Liver (tissue), 3 donors: ENCODE measurements around the gene FBXW5.

Experiments used
- EGR1 ChIP-seq, 2 donors: IDR thresholded peaks; 2 replicates each; pipeline ENCODE4 v1.6.1; 2016 to 2018; ENCODE audit warnings: antibody characterized with exemption in 2 of 2, low read depth in 2 of 2
- GABPA ChIP-seq, 2 donors: IDR thresholded peaks in 1 of 2; conservative IDR thresholded peaks in 1 of 2; 2 replicates each; pipeline ENCODE4 v1.6.1; 2016; ENCODE audit warnings: antibody characterized with exemption in 2 of 2, mild to moderate bottlenecking in 1 of 2, moderate library complexity in 1 of 2
- JUND ChIP-seq, 2 donors: IDR thresholded peaks; 2 replicates each; pipeline ENCODE4 v1.6.1; 2016; ENCODE audit warnings: antibody characterized with exemption in 2 of 2
- MAX ChIP-seq: IDR thresholded peaks from 2 replicates; pipeline ENCODE4 v1.6.1; 2016; ENCODE audit warnings: antibody characterized with exemption
- NR2F2 ChIP-seq: IDR thresholded peaks from 2 replicates; pipeline ENCODE4 v1.6.1; 2016; ENCODE audit warnings: antibody characterized with exemption
- REST ChIP-seq: IDR thresholded peaks from 2 replicates; pipeline ENCODE4 v1.6.1; 2016; ENCODE audit warnings: antibody characterized with exemption, mild to moderate bottlenecking
- RXRA ChIP-seq, 2 donors: IDR thresholded peaks; 2 replicates each; pipeline ENCODE4 v1.6.1; 2017 to 2018; ENCODE audit warnings: antibody characterized with exemption in 2 of 2, mild to moderate bottlenecking in 1 of 2
- SP1 ChIP-seq: IDR thresholded peaks from 2 replicates; pipeline ENCODE4 v1.6.1; 2018; ENCODE audit warnings: antibody characterized with exemption, mild to moderate bottlenecking
- TAF1 ChIP-seq: conservative IDR thresholded peaks from 2 replicates; pipeline ENCODE4 v1.6.1; 2016; ENCODE audit warnings: antibody characterized with exemption, mild to moderate bottlenecking
- YY1 ChIP-seq: IDR thresholded peaks from 2 replicates; pipeline ENCODE4 v1.6.1; 2016; ENCODE audit warnings: antibody characterized with exemption, mild to moderate bottlenecking
- ZBTB33 ChIP-seq: IDR thresholded peaks from 2 replicates; pipeline ENCODE4 v1.6.1; 2016; ENCODE audit warnings: antibody characterized with exemption
- TF ChIP-seq, protein P1 (sequence below): fragments of 150-350 bp; IDR thresholded peaks from 2 replicates; pipeline ENCODE4 v1.5.1; 2017; ENCODE audit warnings: improper control_type of control experiment, low read depth, low read length; ENCODE audit not compliant: missing input control
- donor health status: healthy.
- donor health status: healthy.

DNA sequence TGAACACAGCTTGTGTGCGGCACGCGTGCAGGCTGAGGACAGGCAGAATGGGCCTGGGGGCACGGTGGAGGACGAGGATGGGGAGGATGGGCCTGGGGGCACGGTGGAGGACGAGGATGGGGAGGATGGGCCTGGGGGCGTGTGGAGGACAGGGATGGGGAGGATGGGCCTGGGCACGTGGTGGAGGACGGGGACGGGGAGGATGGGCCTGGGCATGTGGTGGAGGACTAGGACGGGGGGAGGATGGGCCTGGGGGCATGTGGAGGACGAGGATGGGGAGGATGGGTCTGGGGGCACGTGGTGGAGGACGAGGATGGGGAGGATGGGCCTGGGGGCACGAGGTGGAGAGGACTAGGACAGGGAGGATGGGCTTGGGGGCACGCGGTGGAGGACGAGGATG, 22.0 kb downstream of the FBXW5 start:
- TF ChIP-seq, protein P1, sequence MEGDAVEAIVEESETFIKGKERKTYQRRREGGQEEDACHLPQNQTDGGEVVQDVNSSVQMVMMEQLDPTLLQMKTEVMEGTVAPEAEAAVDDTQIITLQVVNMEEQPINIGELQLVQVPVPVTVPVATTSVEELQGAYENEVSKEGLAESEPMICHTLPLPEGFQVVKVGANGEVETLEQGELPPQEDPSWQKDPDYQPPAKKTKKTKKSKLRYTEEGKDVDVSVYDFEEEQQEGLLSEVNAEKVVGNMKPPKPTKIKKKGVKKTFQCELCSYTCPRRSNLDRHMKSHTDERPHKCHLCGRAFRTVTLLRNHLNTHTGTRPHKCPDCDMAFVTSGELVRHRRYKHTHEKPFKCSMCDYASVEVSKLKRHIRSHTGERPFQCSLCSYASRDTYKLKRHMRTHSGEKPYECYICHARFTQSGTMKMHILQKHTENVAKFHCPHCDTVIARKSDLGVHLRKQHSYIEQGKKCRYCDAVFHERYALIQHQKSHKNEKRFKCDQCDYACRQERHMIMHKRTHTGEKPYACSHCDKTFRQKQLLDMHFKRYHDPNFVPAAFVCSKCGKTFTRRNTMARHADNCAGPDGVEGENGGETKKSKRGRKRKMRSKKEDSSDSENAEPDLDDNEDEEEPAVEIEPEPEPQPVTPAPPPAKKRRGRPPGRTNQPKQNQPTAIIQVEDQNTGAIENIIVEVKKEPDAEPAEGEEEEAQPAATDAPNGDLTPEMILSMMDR, result no peak
- TF ChIP-seq REST (no peak), ZBTB33 (no peak), RXRA (IDR thresholded peaks at IDR 0.05) (no peak), NR2F2 (no peak), MAX (no peak), SP1 (no peak), EGR1 (IDR thresholded peaks at IDR 0.05; ENCODE audit: low read depth in 2 of 2) (no peak), TAF1 (no peak), JUND (IDR thresholded peaks at IDR 0.05) (no peak), YY1 (no peak), GABPA (IDR thresholded peaks at IDR 0.05 in 1 of 2, conservative IDR thresholded peaks at IDR 0.05 in 1 of 2) (no peak)
